PFSK-1 (cell line): ENCODE data around the gene FMNL2.

Experiments
- FOXP2 ChIP-seq: optimal IDR thresholded peaks from 2 replicates; pipeline ENCODE3; 2011; ENCODE audit warnings: borderline replicate concordance, control low read depth, inconsistent platforms; ENCODE audit not compliant: insufficient read depth; ENCODE audit errors: extremely low read length, extremely low read depth
- POLR2AphosphoS5 ChIP-seq: IDR thresholded peaks from 2 replicates; pipeline ENCODE4 v1.6.1; 2012; ENCODE audit warnings: low read depth, mild to moderate bottlenecking, control low read depth, low read length, moderate library complexity
- REST ChIP-seq, 2 experiments: IDR thresholded peaks; 2 replicates each; pipeline versions ENCODE4 v1.6.1 to v1.8.0; 2011 to 2012; ENCODE audit warnings: low read depth in 2 of 2, low read length in 2 of 2, control low read depth in 1 of 2, inconsistent platforms in 1 of 2, mild to moderate bottlenecking in 1 of 2, moderate library complexity in 1 of 2; ENCODE audit not compliant: insufficient read depth in 1 of 2
- SIN3A ChIP-seq: IDR thresholded peaks from 2 replicates; pipeline ENCODE4 v1.6.1; 2012; ENCODE audit warnings: mild to moderate bottlenecking, low read length, moderate library complexity, borderline replicate concordance; ENCODE audit not compliant: insufficient read depth
- TAF1 ChIP-seq: IDR thresholded peaks from 2 replicates; pipeline ENCODE4 v1.6.1; 2012; ENCODE audit warnings: low read length, control low read depth, borderline replicate concordance; ENCODE audit not compliant: insufficient read depth

FMNL2 gene

GRCh38 chr2:152423684-152424083, 88.7 kb downstream of the FMNL2 start:
- TF ChIP-seq SIN3A (no peak), FOXP2 (no peak), REST (IDR thresholded peaks at IDR 0.05; ENCODE audit: insufficient read depth in 1 of 2, low read depth in 2 of 2, low read length in 2 of 2) (no peak), POLR2AphosphoS5 (no peak), TAF1 (no peak)

GRCh38 chr2:152425765-152426727, 91.1 kb downstream of the FMNL2 start:
- TF ChIP-seq SIN3A: no peak
- no peak for TF ChIP-seq FOXP2
- TF ChIP-seq POLR2AphosphoS5: no peak
- no peak for TF ChIP-seq TAF1
- TF ChIP-seq REST (IDR thresholded peaks at IDR 0.05; ENCODE audit: insufficient read depth in 1 of 2, low read depth in 2 of 2, low read length in 2 of 2): no peak

GRCh38 chr2:152426801-152427200, 91.8 kb downstream of the FMNL2 start:
- TF ChIP-seq POLR2AphosphoS5 (no peak), SIN3A (no peak), FOXP2 (no peak), REST (IDR thresholded peaks at IDR 0.05; ENCODE audit: insufficient read depth in 1 of 2, low read depth in 2 of 2, low read length in 2 of 2) (no peak), TAF1 (no peak)

GRCh38 chr2:152427902-152428301, 92.9 kb downstream of the FMNL2 start:
- TF ChIP-seq TAF1 (no peak), POLR2AphosphoS5 (no peak), SIN3A (no peak), REST (IDR thresholded peaks at IDR 0.05; ENCODE audit: insufficient read depth in 1 of 2, low read depth in 2 of 2, low read length in 2 of 2) (no peak), FOXP2 (no peak)
